SU-DHL-6 (cell line): ENCODE data around the gene CBLB.
A peak's percentile ranks its signal among the peaks of the same experiment; 100 is the strongest.

ENCODE experiments used
- H2AFZ ChIP-seq: fragments of 200-600 bp; sonication (generic); 2 replicates; pipeline ENCODE4 v1.6.1; 2014; ENCODE audit warnings: low read depth, mild to moderate bottlenecking, moderate library complexity, mixed read lengths, antibody characterized with exemption, low read length; ENCODE audit not compliant: severe bottlenecking
- H3F3A ChIP-seq: fragments of 200-600 bp; shearing (Covaris generic); 2 replicates; pipeline ENCODE4 v1.6.0; 2016; ENCODE audit warnings: antibody characterized with exemption, mild to moderate bottlenecking; ENCODE audit not compliant: insufficient read depth
- H3K27ac ChIP-seq: fragments of 200-600 bp; sonication (generic); 2 replicates; pipeline ENCODE4 v1.5.1; 2016; ENCODE audit warnings: low read depth, mild to moderate bottlenecking, low read length, moderate library complexity, mixed read lengths
- H3K27me3 ChIP-seq: fragments of 200-600 bp; sonication (generic), shearing (Covaris generic); 2 replicates; pipeline ENCODE4 v1.6.0; 2014; ENCODE audit warnings: mild to moderate bottlenecking, low read length
- H3K36me3 ChIP-seq: fragments of 200-600 bp; sonication (generic); 2 replicates; pipeline ENCODE4 v1.6.1; 2014; ENCODE audit warnings: mild to moderate bottlenecking, low read length, mixed read lengths
- H3K4me2 ChIP-seq: fragments of 300-600, 200-600 bp; shearing (Covaris generic), sonication (generic); 2 replicates; pipeline ENCODE4 v1.6.0; 2014; ENCODE audit warnings: low read length, low read depth, mild to moderate bottlenecking; ENCODE audit not compliant: poor library complexity, severe bottlenecking
- H3K4me3 ChIP-seq: fragments of 200-600 bp; sonication (generic); 2 replicates; pipeline ENCODE4 v1.5.1; 2014; ENCODE audit warnings: antibody characterized with exemption, low read length, mild to moderate bottlenecking, mixed read lengths; ENCODE audit not compliant: insufficient read depth, poor library complexity, severe bottlenecking
- H3K79me2 ChIP-seq: fragments of 200-600 bp; sonication (generic); 2 replicates; pipeline ENCODE4 v1.6.1; 2014; ENCODE audit warnings: mild to moderate bottlenecking, low read length, moderate library complexity; ENCODE audit not compliant: insufficient read depth
- H3K9ac ChIP-seq: fragments of 200-600 bp; sonication (generic); 2 replicates; pipeline ENCODE4 v1.7.0; 2014; ENCODE audit warnings: mild to moderate bottlenecking, low read length
- H3K9me2 ChIP-seq: fragments of 200-600 bp; sonication (generic); replicated peaks from 2 replicates; pipeline ENCODE4 v1.6.1; 2014; ENCODE audit warnings: low read length; ENCODE audit not compliant: insufficient read depth
- H3K9me3 ChIP-seq: fragments of 200-600 bp; sonication (generic); 2 replicates; pipeline ENCODE4 v1.6.1; 2014; ENCODE audit warnings: low read length, mixed read lengths; ENCODE audit not compliant: insufficient read depth
- H4K20me1 ChIP-seq: fragments of 200-600 bp; sonication (generic); 2 replicates; pipeline ENCODE4 v1.6.1; 2014; ENCODE audit warnings: low read depth, mild to moderate bottlenecking, antibody characterized with exemption, low read length, moderate library complexity, mixed read lengths
- CTCF ChIP-seq: fragments of 200-600 bp; sonication (generic); IDR thresholded peaks from one replicate; pipeline ENCODE4 v1.5.1; 2017; ENCODE audit warnings: antibody characterized with exemption, mild to moderate bottlenecking, low read length, moderate library complexity; ENCODE audit not compliant: insufficient read depth, poor library complexity, severe bottlenecking
- EZH2phosphoT487 ChIP-seq: fragments of 200-600 bp; sonication (generic), shearing (Covaris generic); conservative IDR thresholded peaks from 2 replicates; pipeline ENCODE4 v1.6.1; 2018; ENCODE audit warnings: mild to moderate bottlenecking, antibody characterized with exemption, low read length, moderate library complexity, mixed read lengths

CBLB gene

DNA sequence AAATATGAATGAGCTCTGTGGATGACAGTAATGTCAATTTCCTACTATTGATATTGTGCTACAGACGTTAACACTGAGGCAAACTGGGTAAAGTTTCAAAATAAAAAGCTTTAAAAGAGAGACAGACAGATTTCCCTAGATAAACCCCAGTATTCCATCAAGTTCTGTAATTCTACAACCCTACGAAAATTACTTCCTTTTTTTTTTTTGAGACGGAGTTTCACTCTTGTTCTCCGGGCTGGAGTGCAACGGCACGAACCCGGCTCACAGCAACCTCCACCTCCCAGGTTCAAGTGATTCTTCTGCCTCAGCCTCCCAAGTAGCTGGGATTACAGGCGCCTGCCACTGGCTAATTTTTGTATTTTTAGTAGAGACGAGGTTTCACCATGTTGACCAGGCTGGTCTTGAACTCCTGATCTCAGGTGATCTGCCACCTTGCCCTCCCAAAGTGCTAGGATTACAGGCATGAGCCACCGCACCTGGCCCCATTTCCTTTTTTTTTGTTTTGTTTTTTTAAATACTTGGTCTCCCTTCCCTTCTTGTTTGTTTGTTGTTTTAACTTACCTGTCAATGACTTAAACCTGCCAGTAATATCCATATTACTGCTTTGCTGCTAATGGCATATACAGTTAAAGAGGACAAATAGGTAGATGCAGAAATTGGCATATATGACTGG is 57.2 kb downstream of the CBLB start:
- H3K79me2 ChIP-seq: peaks cover 95% of the 10 kb centered on the region
- peak overlapping the region; percentile 29 for H3K9ac ChIP-seq
- H3K36me3 ChIP-seq: no peaks in the 10 kb centered on the region
- H3F3A ChIP-seq: peaks cover 53% of the 10 kb centered on the region
- no peaks in the 10 kb centered on the region for H3K9me2 ChIP-seq
- H3K4me2 ChIP-seq: peak overlapping the region; percentile 78
- no peak overlapping the region for H2AFZ ChIP-seq
- H3K27me3 ChIP-seq: no peaks in the 10 kb centered on the region
- H3K9me3 ChIP-seq: no peaks in the 10 kb centered on the region
- H3K4me3 ChIP-seq: peak overlapping the region; percentile 17
- H3K27ac ChIP-seq: peak overlapping the region; percentile 77
- no peaks in the 10 kb centered on the region for H4K20me1 ChIP-seq
- TF ChIP-seq CTCF (no peak), EZH2phosphoT487 (no peak)

- Histone ChIP-seq H3K27ac (peak overlapping the region; percentile 77), H3K79me2 (peaks cover 95% of the 10 kb centered on the region), H4K20me1 (no peaks in the 10 kb centered on the region), H3K9ac (peak overlapping the region; percentile 29), H3K27me3 (no peaks in the 10 kb centered on the region), H2AFZ (no peak overlapping the region), H3K4me3 (peak overlapping the region; percentile 0), H3F3A (peaks cover 37% of the 10 kb centered on the region), H3K4me2 (peak overlapping the region; percentile 78), H3K36me3 (0 out of 2 replicates have a peak, but pooled peaks cover 3% of the 10 kb centered on the region), H3K9me2 (no peaks in the 10 kb centered on the region), H3K9me3 (no peaks in the 10 kb centered on the region)
- TF ChIP-seq EZH2phosphoT487: no peak
- TF ChIP-seq CTCF: no peak
Measured at GRCh38 chr3:105809208-105809888, 59.5 kb downstream of the CBLB start.

DNA sequence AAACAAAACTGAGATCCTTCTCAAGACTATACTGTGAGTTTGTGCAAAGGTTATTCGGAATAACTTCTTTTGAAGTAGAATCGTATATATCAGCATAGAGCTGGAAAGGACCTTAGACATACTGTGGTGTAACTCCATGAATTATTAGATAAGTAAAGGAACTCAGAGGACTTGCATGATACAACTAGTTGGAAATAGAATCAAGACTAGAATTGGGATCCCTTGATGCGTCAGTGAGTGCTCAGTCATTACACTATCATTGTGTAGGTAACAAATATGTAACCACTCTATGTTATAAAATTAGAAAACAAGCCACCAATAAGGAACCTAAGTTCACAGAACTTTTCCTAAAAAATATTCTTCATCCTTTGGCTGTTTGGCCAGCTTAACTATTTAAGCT is 61.1 kb downstream of the CBLB start:
- H3F3A ChIP-seq: peaks cover 35% of the 10 kb centered on the region
- no peaks in the 10 kb centered on the region for H3K9me2 ChIP-seq
- H3K9me3 ChIP-seq: no peaks in the 10 kb centered on the region
- TF ChIP-seq EZH2phosphoT487 (no peak), CTCF (no peak)
- H3K4me2 ChIP-seq: peak overlapping the region; percentile 78
- H3K27me3 ChIP-seq: no peaks in the 10 kb centered on the region
- no peak overlapping the region for H3K9ac ChIP-seq
- H3K79me2 ChIP-seq: peaks cover 94% of the 10 kb centered on the region
- 0 out of 2 replicates have a peak, but pooled peaks cover 3% of the 10 kb centered on the region for H3K36me3 ChIP-seq
- H2AFZ ChIP-seq: no peak overlapping the region
- H3K27ac ChIP-seq: peak overlapping the region; percentile 77; the same call in 1 of the 2 replicates
- no peak overlapping the region for H3K4me3 ChIP-seq
- no peaks in the 10 kb centered on the region for H4K20me1 ChIP-seq
